DND-41 (cell line): ENCODE data around the gene METTL26.

Experiments used
- ATAC-seq: fragments of 200-7000 bp; cut with Tn5 transposase; 3 replicates; pipeline ENCODE4 v1.9.1; 2021; ENCODE audit warnings: low read depth; ENCODE audit not compliant: insufficient read depth
- DNase-seq: peaks from one replicate; pipeline ENCODE4 v3.0.0-alpha.2; 2020
- H2AFZ ChIP-seq: 2 replicates; pipeline ENCODE4 v1.6.0; 2012; ENCODE audit warnings: low read depth, low read length
- H3K27ac ChIP-seq: 2 replicates; pipeline ENCODE4 v1.5.1; 2012; ENCODE audit warnings: low read length, inconsistent platforms
- H3K27me3 ChIP-seq: fragments of 200-600 bp; sonication (generic); 2 replicates; pipeline ENCODE4 v1.6.0; 2012; ENCODE audit warnings: low read length, mild to moderate bottlenecking, inconsistent platforms; ENCODE audit not compliant: insufficient read depth, poor library complexity
- H3K36me3 ChIP-seq: 2 replicates; pipeline ENCODE4 v1.5.1; 2012; ENCODE audit warnings: low read length, inconsistent platforms; ENCODE audit not compliant: insufficient read depth
- H3K4me1 ChIP-seq: 2 replicates; pipeline ENCODE4 v1.5.1; 2012; ENCODE audit warnings: mild to moderate bottlenecking, low read length; ENCODE audit not compliant: insufficient read depth
- H3K4me2 ChIP-seq: 2 replicates; pipeline ENCODE4 v1.6.0; 2012; ENCODE audit warnings: mild to moderate bottlenecking, moderate library complexity, low read length, inconsistent platforms; ENCODE audit not compliant: insufficient read depth
- H3K4me3 ChIP-seq, 2 experiments: fragments of 200-600 bp in 1 of 2; shearing (Covaris generic) in 1 of 2; 2 replicates each; pipeline ENCODE4 v1.5.1; 2012 to 2016; ENCODE audit warnings: inconsistent platforms in 2 of 2, low read length in 2 of 2, mild to moderate bottlenecking in 2 of 2, low read depth in 1 of 2, moderate library complexity in 1 of 2
- H3K79me2 ChIP-seq: 2 replicates; pipeline ENCODE4 v1.6.0; 2012; ENCODE audit warnings: low read length, inconsistent platforms; ENCODE audit not compliant: insufficient read depth
- H3K9ac ChIP-seq: 2 replicates; pipeline ENCODE4 v1.6.0; 2012; ENCODE audit warnings: low read depth, mild to moderate bottlenecking, inconsistent platforms, low read length, moderate library complexity
- H3K9me3 ChIP-seq: 2 replicates; pipeline ENCODE4 v1.5.1; 2012; ENCODE audit warnings: low read length, moderate library complexity, mild to moderate bottlenecking, inconsistent platforms; ENCODE audit not compliant: insufficient read depth, severe bottlenecking
- H4K20me1 ChIP-seq: 2 replicates; pipeline ENCODE4 v1.6.0; 2012; ENCODE audit warnings: low read length; ENCODE audit not compliant: insufficient read depth
- EZH2 ChIP-seq: IDR thresholded peaks from 3 replicates; pipeline ENCODE4 v1.6.1; 2012; ENCODE audit warnings: borderline replicate concordance, low read depth, mild to moderate bottlenecking, moderate library complexity, low read length, inconsistent platforms; ENCODE audit not compliant: severe bottlenecking
- TF ChIP-seq, protein P1 (sequence below): IDR thresholded peaks from 2 replicates; pipeline ENCODE4 v1.5.1; 2012; ENCODE audit warnings: borderline replicate concordance, low read length, moderate library complexity, mild to moderate bottlenecking; ENCODE audit not compliant: poor library complexity, severe bottlenecking; ENCODE audit errors: extremely low read depth

METTL26 gene

DNA sequence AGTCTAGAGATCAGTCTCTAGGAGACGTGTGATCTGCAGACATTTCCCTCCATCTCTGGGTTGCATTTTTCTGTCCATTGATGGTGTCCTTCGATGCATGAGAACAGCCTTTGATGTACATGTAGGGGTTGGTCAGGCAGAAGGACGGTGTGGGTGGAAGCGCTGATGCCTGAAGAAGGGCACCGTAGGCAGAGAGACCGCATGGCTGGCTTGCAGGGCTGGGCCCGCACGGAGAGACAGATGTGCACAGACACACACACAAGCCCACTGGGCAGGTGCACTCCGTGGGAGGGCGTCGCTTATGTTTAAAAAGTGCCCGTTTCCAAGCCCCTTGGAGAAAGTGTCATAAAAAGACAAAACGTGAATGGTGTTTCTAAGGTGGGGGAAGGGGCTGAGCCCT lies 21.0 kb downstream of the METTL26 start:
- TF ChIP-seq, protein P1, sequence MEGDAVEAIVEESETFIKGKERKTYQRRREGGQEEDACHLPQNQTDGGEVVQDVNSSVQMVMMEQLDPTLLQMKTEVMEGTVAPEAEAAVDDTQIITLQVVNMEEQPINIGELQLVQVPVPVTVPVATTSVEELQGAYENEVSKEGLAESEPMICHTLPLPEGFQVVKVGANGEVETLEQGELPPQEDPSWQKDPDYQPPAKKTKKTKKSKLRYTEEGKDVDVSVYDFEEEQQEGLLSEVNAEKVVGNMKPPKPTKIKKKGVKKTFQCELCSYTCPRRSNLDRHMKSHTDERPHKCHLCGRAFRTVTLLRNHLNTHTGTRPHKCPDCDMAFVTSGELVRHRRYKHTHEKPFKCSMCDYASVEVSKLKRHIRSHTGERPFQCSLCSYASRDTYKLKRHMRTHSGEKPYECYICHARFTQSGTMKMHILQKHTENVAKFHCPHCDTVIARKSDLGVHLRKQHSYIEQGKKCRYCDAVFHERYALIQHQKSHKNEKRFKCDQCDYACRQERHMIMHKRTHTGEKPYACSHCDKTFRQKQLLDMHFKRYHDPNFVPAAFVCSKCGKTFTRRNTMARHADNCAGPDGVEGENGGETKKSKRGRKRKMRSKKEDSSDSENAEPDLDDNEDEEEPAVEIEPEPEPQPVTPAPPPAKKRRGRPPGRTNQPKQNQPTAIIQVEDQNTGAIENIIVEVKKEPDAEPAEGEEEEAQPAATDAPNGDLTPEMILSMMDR, result no peak
- TF ChIP-seq EZH2, result no peak
- Histone ChIP-seq H3K79me2 (peaks cover 23% of the 10 kb centered on the region), H3K9me3 (no peaks in the 10 kb centered on the region), H3K27me3 (no peaks in the 10 kb centered on the region), H3K4me1 (no peaks in the 10 kb centered on the region), H3K36me3 (no peaks in the 10 kb centered on the region; the same call in 1 of the 2 replicates), H4K20me1 (peaks cover 30% of the 10 kb centered on the region), H3K4me3 (no peak overlapping the region), H3K27ac (no peak overlapping the region), H3K4me2 (no peak overlapping the region), H2AFZ (no peak overlapping the region), H3K9ac (no peak overlapping the region)
- DNase-seq, result no peak
- ATAC-seq, result no peak

DNA sequence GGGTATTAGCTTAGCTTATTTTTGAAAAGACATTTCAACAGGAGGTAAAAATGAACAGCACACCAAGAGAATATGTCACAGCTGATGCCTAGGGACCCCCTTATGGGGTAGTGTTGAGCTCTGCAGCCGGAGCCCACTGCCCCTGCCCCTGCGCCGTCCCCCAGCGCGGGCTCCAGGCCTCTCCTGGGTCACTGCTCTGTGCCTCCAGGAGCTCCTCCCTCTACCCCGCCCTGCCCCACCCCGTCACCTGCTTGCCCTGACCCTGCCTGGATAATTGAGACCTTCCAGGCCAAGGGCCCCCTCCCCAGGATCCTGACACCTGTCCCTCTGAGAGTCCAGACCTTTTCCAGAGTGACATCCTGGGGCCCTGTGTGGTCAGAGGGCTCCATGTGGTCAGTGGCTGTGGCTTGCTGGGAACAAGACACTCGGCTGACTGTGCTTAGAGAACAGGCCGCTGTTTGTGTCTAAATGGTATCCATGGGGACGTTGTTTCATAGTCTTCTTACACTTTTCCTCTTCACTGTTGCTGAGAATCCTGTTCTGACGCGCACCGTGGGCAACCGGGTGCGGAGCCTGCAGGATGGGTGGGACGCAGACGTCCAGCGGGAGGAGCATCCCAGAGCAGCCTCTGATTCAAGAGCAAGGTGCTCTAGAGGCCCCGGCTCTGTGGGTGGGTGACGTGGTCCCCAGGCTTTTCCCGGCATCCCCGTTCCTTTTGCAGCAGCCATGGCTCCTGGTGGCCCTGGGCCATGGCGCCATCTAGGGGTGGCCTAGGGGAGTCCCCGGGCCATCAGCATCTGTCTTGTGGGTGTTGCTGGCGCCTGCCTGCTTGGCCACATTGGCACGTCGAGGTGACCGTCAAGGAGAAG lies 25.4 kb downstream of the METTL26 start:
- no peak overlapping the region for H3K9ac ChIP-seq
- H3K4me2 ChIP-seq, result no peak overlapping the region
- no peak overlapping the region for H3K4me3 ChIP-seq
- TF ChIP-seq, protein P1, result peak; percentile 71
- no peak for TF ChIP-seq EZH2
- peaks cover 27% of the 10 kb centered on the region for H3K79me2 ChIP-seq
- no peaks in the 10 kb centered on the region for H3K27me3 ChIP-seq
- H3K9me3 ChIP-seq, result no peaks in the 10 kb centered on the region
- ATAC-seq, result peak; percentile 72
- peak; percentile 40 for DNase-seq
- no peak overlapping the region for H3K27ac ChIP-seq
- no peak overlapping the region for H2AFZ ChIP-seq
- peaks cover 15% of the 10 kb centered on the region; the same call in 1 of the 2 replicates for H4K20me1 ChIP-seq
- H3K4me1 ChIP-seq, result no peaks in the 10 kb centered on the region
- H3K36me3 ChIP-seq, result no peaks in the 10 kb centered on the region; the same call in 1 of the 2 replicates

DNA sequence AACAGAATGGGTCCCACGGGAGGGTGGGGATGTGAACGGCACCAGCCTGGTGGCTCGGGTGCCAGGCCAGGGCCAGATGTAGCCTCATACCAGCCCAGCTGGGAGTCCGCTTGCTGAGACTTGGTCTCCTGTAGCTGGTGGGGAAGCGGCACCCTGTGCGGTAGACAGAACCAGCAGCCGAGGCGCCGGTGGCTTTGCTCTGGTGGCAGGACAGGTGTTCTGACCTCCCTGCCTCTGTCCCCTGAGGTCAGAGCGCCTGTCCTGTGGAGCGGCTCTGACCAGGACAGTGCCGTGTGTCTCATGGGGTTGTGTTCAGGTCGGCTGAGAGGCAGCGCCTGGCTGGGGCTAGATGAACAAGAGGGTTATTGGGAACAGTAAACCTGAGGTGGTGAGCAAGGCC lies 26.1 kb downstream of the METTL26 start:
- Histone ChIP-seq H3K27me3 (no peaks in the 10 kb centered on the region), H4K20me1 (peaks cover 15% of the 10 kb centered on the region; the same call in 1 of the 2 replicates), H3K4me1 (no peaks in the 10 kb centered on the region), H3K4me2 (no peak overlapping the region), H3K9ac (no peak overlapping the region), H2AFZ (no peak overlapping the region), H3K9me3 (no peaks in the 10 kb centered on the region), H3K4me3 (no peak overlapping the region), H3K79me2 (peaks cover 34% of the 10 kb centered on the region), H3K27ac (no peak overlapping the region), H3K36me3 (no peaks in the 10 kb centered on the region; the same call in 1 of the 2 replicates)
- DNase-seq, result no peak
- no peak for TF ChIP-seq EZH2
- TF ChIP-seq, protein P1, result no peak
- no peak for ATAC-seq
